ENCODE measurements around the gene CLIC1. TPM values are rescaled to one million over a fixed set of nuclear protein-coding genes. Genes with fewer than 3 reads are reported as not detected.

CLIC1 gene
- polyA plus RNA-seq, 2 of the 4 experiments (the other 2 are of a cell fraction), result 249 to 346 TPM

DNA sequence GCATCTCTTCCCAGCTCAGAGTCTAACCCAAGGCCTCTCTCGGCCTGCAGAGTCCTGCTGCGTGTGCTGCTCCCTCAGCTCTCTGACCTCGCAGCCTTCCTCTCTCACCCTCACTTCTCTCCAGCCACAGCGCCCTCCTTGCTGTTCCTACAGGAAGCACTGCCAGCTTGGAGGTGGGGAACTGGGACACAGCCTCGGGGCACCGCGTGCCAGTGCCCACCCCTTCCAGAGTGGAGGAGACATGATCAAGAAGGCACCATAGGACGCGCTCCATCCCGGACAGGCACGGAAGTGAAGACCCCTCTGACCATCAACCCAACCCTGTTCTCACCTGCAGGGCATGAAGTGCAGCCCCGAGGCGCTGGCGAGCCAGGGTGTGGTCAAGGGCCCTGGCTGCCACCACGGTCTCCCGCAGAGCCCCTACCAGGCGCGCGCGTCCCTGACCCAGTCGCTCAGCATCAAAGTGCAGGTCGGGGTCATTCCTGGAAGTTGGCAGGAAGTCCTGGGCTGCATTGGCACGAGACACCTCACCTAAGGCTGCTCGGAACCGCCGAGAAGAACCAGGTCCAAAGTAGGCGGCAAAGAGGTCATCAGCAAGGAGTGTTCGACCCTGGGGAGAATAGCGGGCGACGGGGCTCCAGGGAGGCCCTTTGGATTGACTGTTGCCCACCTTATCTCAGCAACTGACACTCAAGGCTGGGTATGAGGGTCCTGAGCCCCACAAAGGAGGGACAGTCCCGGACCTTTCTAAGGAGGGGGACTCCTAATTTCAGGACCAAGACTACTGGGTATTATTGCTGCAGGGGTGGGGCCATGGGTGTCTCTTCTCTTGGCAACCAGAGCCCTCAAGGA is 39.5 kb upstream of the CLIC1 start:
- ATAC-seq, result peak in 1 of 2 experiments; percentile 5; a peak in 3 of 6 replicates
- peaks cover 32% of the 10 kb centered on the region for H3K4me1 ChIP-seq
- peak overlapping the region; percentile 89 for H3K4me2 ChIP-seq
- FAIRE-seq, result no peak
- CTCF ChIA-PET, result interaction anchor here (0.7 to 4.6 kb wide), 6 partner anchors 9 to 47 kb away, joined by 3 to 18 read pairs (median 4); partner anchors contain the start of genes DDAH2 and LSM2
- POLR2A ChIA-PET, result interaction anchor here (1.8 kb wide), 1 partner anchor 52 kb away, joined by 6 read pairs; the partner anchor contains the start of gene HSPA1B
- WGBS (ENCODE audit: missing lambda C conversion rate), result 87% methylated on average over 14 of the region's 32 CpGs
- H3K9me3 ChIP-seq, result no peaks in the 10 kb centered on the region
- no peak for DNase-seq (ENCODE audit: low read depth in 1 of 2, low spot score in 1 of 2)
- H3K27ac ChIP-seq, result peak overlapping the region; percentile 70 to 86; a peak in 5 of 6 replicates
- no peak for TF ChIP-seq RAD21 (conservative IDR thresholded peaks at IDR 0.05 in 1 of 2, IDR thresholded peaks at IDR 0.05 in 1 of 2)
- no peak for TF ChIP-seq PHF8 (IDR thresholded peaks at IDR 0.05; ENCODE audit: borderline replicate concordance, low read depth)
- TF ChIP-seq, protein P1, sequence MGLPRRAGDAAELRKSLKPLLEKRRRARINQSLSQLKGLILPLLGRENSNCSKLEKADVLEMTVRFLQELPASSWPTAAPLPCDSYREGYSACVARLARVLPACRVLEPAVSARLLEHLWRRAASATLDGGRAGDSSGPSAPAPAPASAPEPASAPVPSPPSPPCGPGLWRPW (IDR thresholded peaks at IDR 0.05), result no peak
- no peak for TF ChIP-seq GATA3 (IDR thresholded peaks at IDR 0.05; ENCODE audit: borderline replicate concordance)
- no peak for TF ChIP-seq CBX2 (IDR thresholded peaks at IDR 0.05; ENCODE audit: borderline replicate concordance, low read depth)
- no peak for TF ChIP-seq FOXS1 (CRISPR knock-in tag; IDR thresholded peaks at IDR 0.05)
- TF ChIP-seq MAZ (IDR thresholded peaks at IDR 0.05; ENCODE audit: borderline replicate concordance, low read depth, low read length), result no peak
- no peak for TF ChIP-seq FOSL2 (IDR thresholded peaks at IDR 0.05)
- no peak for TF ChIP-seq FOSL2 (CRISPR knock-in tag; IDR thresholded peaks at IDR 0.05)
- no peak for TF ChIP-seq ZSCAN20 (CRISPR knock-in tag; IDR thresholded peaks at IDR 0.05)
- TF ChIP-seq TP53 (CRISPR knock-in tag; IDR thresholded peaks at IDR 0.05), result no peak
- no peak for TF ChIP-seq RFX5 (IDR thresholded peaks at IDR 0.05)
- no peak for TF ChIP-seq SREBF2 (IDR thresholded peaks at IDR 0.05)
- TF ChIP-seq, protein P2, sequence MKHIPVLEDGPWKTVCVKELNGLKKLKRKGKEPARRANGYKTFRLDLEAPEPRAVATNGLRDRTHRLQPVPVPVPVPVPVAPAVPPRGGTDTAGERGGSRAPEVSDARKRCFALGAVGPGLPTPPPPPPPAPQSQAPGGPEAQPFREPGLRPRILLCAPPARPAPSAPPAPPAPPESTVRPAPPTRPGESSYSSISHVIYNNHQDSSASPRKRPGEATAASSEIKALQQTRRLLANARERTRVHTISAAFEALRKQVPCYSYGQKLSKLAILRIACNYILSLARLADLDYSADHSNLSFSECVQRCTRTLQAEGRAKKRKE (CRISPR knock-in tag; IDR thresholded peaks at IDR 0.05; ENCODE audit: low read depth), result no peak
- TF ChIP-seq KDM5A (IDR thresholded peaks at IDR 0.05), result no peak
- TF ChIP-seq, protein P3, sequence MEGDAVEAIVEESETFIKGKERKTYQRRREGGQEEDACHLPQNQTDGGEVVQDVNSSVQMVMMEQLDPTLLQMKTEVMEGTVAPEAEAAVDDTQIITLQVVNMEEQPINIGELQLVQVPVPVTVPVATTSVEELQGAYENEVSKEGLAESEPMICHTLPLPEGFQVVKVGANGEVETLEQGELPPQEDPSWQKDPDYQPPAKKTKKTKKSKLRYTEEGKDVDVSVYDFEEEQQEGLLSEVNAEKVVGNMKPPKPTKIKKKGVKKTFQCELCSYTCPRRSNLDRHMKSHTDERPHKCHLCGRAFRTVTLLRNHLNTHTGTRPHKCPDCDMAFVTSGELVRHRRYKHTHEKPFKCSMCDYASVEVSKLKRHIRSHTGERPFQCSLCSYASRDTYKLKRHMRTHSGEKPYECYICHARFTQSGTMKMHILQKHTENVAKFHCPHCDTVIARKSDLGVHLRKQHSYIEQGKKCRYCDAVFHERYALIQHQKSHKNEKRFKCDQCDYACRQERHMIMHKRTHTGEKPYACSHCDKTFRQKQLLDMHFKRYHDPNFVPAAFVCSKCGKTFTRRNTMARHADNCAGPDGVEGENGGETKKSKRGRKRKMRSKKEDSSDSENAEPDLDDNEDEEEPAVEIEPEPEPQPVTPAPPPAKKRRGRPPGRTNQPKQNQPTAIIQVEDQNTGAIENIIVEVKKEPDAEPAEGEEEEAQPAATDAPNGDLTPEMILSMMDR (IDR thresholded peaks at IDR 0.05), result no peak
- TF ChIP-seq HEYL (CRISPR knock-in tag; IDR thresholded peaks at IDR 0.05), result no peak
- TF ChIP-seq POLR2A (IDR thresholded peaks at IDR 0.05; ENCODE audit: low read length), result no peak
- no peak for TF ChIP-seq POLR2AphosphoS2 (conservative IDR thresholded peaks at IDR 0.05; ENCODE audit: low read length)
- H3K4me3 ChIP-seq, result no peak overlapping the region

DNA sequence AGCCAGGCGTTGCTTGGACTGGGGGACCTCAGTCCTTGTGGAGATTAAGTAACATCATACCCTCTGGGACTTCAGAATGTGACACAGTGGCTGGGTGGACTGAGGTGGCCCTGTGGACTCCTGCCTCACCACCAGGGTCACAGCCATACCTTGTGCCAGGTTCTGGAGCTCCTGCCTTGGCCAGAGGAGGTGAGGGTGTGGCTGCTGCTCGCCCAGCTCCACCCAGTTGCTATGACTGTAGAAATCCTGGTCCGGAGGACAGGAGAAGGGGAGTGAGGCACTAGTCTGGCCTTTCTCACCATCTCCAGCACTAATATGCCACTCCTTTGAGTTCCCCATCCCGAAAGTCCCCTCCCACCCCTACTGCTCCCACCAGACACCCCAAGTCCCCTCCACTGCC is 38.9 kb upstream of the CLIC1 start:
- peaks cover 32% of the 10 kb centered on the region for H3K4me1 ChIP-seq
- 32% methylated on average over 3 of the region's 4 CpGs for WGBS (ENCODE audit: missing lambda C conversion rate)
- DNase-seq (ENCODE audit: low read depth in 1 of 2, low spot score in 1 of 2), result no peak
- H3K4me2 ChIP-seq, result peak overlapping the region; percentile 89
- H3K9me3 ChIP-seq, result no peaks in the 10 kb centered on the region
- H3K4me3 ChIP-seq, result no peak overlapping the region
- H3K27ac ChIP-seq, result peak overlapping the region; percentile 70 to 86; a peak in 4 of 6 replicates
- peak in 1 of 2 experiments; percentile 46; a peak in 3 of 6 replicates for ATAC-seq
- POLR2A ChIA-PET, result interaction anchor here (1.8 kb wide), 1 partner anchor 52 kb away, joined by 6 read pairs; the partner anchor contains the start of gene HSPA1B
- FAIRE-seq, result no peak
- TF ChIP-seq POLR2AphosphoS2 (conservative IDR thresholded peaks at IDR 0.05; ENCODE audit: low read length), result no peak
- TF ChIP-seq HDAC2 (IDR thresholded peaks at IDR 0.05), result no peak
- TF ChIP-seq, protein P4, sequence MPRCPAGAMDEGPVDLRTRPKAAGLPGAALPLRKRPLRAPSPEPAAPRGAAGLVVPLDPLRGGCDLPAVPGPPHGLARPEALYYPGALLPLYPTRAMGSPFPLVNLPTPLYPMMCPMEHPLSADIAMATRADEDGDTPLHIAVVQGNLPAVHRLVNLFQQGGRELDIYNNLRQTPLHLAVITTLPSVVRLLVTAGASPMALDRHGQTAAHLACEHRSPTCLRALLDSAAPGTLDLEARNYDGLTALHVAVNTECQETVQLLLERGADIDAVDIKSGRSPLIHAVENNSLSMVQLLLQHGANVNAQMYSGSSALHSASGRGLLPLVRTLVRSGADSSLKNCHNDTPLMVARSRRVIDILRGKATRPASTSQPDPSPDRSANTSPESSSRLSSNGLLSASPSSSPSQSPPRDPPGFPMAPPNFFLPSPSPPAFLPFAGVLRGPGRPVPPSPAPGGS (IDR thresholded peaks at IDR 0.05), result no peak
- TF ChIP-seq KDM1A (IDR thresholded peaks at IDR 0.05; ENCODE audit: low read depth), result no peak
- TF ChIP-seq RAD21 (conservative IDR thresholded peaks at IDR 0.05 in 1 of 2, IDR thresholded peaks at IDR 0.05 in 1 of 2), result no peak
- CTCF ChIA-PET, result interaction anchor here (0.7 to 4.6 kb wide), 7 partner anchors 9 to 94 kb away, joined by 3 to 18 read pairs (median 4); partner anchors contain the start of genes DDAH2 and LSM2

All from A549 (cell line).